CD4-positive, alpha-beta T cell (primary cell): Measurements from ENCODE around the gene GAB3. TPM values are rescaled to one million over a fixed set of nuclear protein-coding genes. Genes with fewer than 3 reads are reported as not detected.

Source experiments
- ATAC-seq: fragments of 200-7000 bp; cut with Tn5 transposase; one replicate; pipeline ENCODE4 v1.10.0; 2022; ENCODE audit warnings: mild to moderate bottlenecking; ENCODE audit not compliant: poor library complexity
- CTCF ChIA-PET: fragments of 350-600 bp; sonication (Branson Sonifier 250); formaldehyde crosslinking; loops from one replicate; lab custom pipeline; 2021; ENCODE audit warnings: antibody characterized with exemption, inconsistent platforms; lab: Charles Lee
- POLR2A ChIA-PET: fragments of 350-600 bp; sonication (Branson Sonifier 250); formaldehyde crosslinking; loops from one replicate; lab custom pipeline; 2021; ENCODE audit warnings: antibody characterized with exemption, inconsistent platforms; lab: Charles Lee
- DNase-seq, 14 experiments: peaks; one replicate each; pipeline ENCODE4 v3.0.0-alpha.2; 2013 to 2020; ENCODE audit warnings: mixed read lengths in 2 of 14
- H3K27ac ChIP-seq, 2 donors: one replicate each; pipeline versions ENCODE4 v1.5.1 to v1.7.0; 2013; ENCODE audit warnings: low read length in 2 of 2, low read depth in 1 of 2, mild to moderate bottlenecking in 1 of 2
- H3K27me3 ChIP-seq, 2 experiments: 1 replicate in 1 of 2; 2 replicates in 1 of 2; pipeline versions ENCODE4 v1.6.1 to v1.7.0; 2013; ENCODE audit warnings: low read length in 2 of 2, control low read depth in 1 of 2, mild to moderate bottlenecking in 1 of 2, moderate library complexity in 1 of 2; ENCODE audit not compliant: insufficient read depth in 2 of 2, control insufficient read depth in 1 of 2
- H3K36me3 ChIP-seq: one replicate; pipeline ENCODE4 v1.6.1; 2013; ENCODE audit warnings: low read length, control low read depth; ENCODE audit not compliant: insufficient read depth
- H3K4me1 ChIP-seq: one replicate; pipeline ENCODE4 v1.6.1; 2013; ENCODE audit warnings: low read length, control low read depth; ENCODE audit not compliant: insufficient read depth
- H3K4me3 ChIP-seq: one replicate; pipeline ENCODE4 v1.5.1; 2013; ENCODE audit warnings: mild to moderate bottlenecking, low read length, moderate library complexity
- H3K9me3 ChIP-seq, 2 experiments: 1 replicate in 1 of 2; 2 replicates in 1 of 2; pipeline versions ENCODE4 v1.6.1 to v1.7.0; 2013; ENCODE audit warnings: low read length in 2 of 2, mild to moderate bottlenecking in 2 of 2, control low read depth in 1 of 2, moderate library complexity in 1 of 2; ENCODE audit not compliant: control insufficient read depth in 1 of 2, insufficient read depth in 1 of 2
- H3K27ac Mint-ChIP-seq: one replicate; pipeline ENCODE4 v1.8.0; 2020; ENCODE audit warnings: mixed read lengths
- H3K27me3 Mint-ChIP-seq: one replicate; pipeline ENCODE4 v1.8.0; 2021; ENCODE audit warnings: mixed read lengths
- H3K36me3 Mint-ChIP-seq: one replicate; pipeline ENCODE4 v1.8.0; 2021; ENCODE audit warnings: low read depth, mixed read lengths
- H3K4me1 Mint-ChIP-seq: one replicate; pipeline ENCODE4 v1.8.0; 2021; ENCODE audit warnings: low read depth, mixed read lengths
- H3K4me3 Mint-ChIP-seq: one replicate; pipeline ENCODE4 v1.8.0; 2020; ENCODE audit warnings: mild to moderate bottlenecking, mixed read lengths
- H3K9me3 Mint-ChIP-seq: one replicate; pipeline ENCODE4 v1.8.0; 2020; ENCODE audit warnings: mixed read lengths
- intact Hi-C, 2 experiments: fragments of 100-400 bp; cut with DNase I in 1 of 2; cut with micrococcal nuclease in 1 of 2; formaldehyde crosslinking; loops; one replicate each; pipeline versions ENCODE4 v1.15.1 to v1.9.0; 2023 to 2025; cut with DNase I, micrococcal nuclease
- total RNA-seq, 174 experiments: library from RNA in 2 of 174; stranded (reverse) in 2 of 174; gene quantifications; one replicate each; pipeline ENCODE4 v1.2.3 and lab custom pipeline; 2021 to 2026
- TF ChIP-seq, protein P1 (sequence below): fragments of 200-600 bp; IDR thresholded peaks from one replicate; pipeline ENCODE4 v1.8.0; 2022; ENCODE audit warnings: antibody characterized with exemption, mild to moderate bottlenecking

Gene GAB3
- total RNA-seq, 2 experiments from 2014 or later, result 3.4 to 3.5 TPM

GRCh38 chrX:154751669-154752271, 893 bp upstream of the GAB3 start:
- ChIA-PET POLR2A (interaction anchor here (0.8 to 4.9 kb wide), 7 partner anchors 11 to 53 kb away, joined by 3 to 58 read pairs (median 6); partner anchors contain the start of gene DKC1), CTCF (interaction anchor here (1.0 to 1.5 kb wide), 2 partner anchors 10 to 34 kb away, joined by 3 to 4 read pairs; no protein-coding TSS in a partner anchor)
- Mint-ChIP-seq H3K4me1 (peaks cover 23% of the 10 kb centered on the region), H3K27ac (peak overlapping the region; percentile 80), H3K9me3 (no peaks in the 10 kb centered on the region), H3K36me3 (no peaks in the 10 kb centered on the region), H3K27me3 (no peaks in the 10 kb centered on the region), H3K4me3 (peak overlapping the region; percentile 87)
- no peaks in the 10 kb centered on the region for H3K9me3 ChIP-seq
- H3K36me3 ChIP-seq, result no peaks in the 10 kb centered on the region
- TF ChIP-seq, protein P1, sequence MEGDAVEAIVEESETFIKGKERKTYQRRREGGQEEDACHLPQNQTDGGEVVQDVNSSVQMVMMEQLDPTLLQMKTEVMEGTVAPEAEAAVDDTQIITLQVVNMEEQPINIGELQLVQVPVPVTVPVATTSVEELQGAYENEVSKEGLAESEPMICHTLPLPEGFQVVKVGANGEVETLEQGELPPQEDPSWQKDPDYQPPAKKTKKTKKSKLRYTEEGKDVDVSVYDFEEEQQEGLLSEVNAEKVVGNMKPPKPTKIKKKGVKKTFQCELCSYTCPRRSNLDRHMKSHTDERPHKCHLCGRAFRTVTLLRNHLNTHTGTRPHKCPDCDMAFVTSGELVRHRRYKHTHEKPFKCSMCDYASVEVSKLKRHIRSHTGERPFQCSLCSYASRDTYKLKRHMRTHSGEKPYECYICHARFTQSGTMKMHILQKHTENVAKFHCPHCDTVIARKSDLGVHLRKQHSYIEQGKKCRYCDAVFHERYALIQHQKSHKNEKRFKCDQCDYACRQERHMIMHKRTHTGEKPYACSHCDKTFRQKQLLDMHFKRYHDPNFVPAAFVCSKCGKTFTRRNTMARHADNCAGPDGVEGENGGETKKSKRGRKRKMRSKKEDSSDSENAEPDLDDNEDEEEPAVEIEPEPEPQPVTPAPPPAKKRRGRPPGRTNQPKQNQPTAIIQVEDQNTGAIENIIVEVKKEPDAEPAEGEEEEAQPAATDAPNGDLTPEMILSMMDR, result no peak
- DNase-seq, result no peak
- intact Hi-C loops, result loop anchor here in 1 of 2 experiments (5.0 kb wide), 2 partner anchors 34 to 86 kb away; no protein-coding TSS in a partner anchor
- peaks cover 25% of the 10 kb centered on the region for H3K4me1 ChIP-seq
- H3K27ac ChIP-seq, result no peak overlapping the region
- H3K27me3 ChIP-seq, result no peaks in the 10 kb centered on the region
- ATAC-seq, result no peak
- H3K4me3 ChIP-seq, result peak overlapping the region; percentile 78

- Histone ChIP-seq H3K27me3 (no peaks in the 10 kb centered on the region), H3K27ac (no peak overlapping the region), H3K4me1 (peaks cover 25% of the 10 kb centered on the region), H3K36me3 (no peaks in the 10 kb centered on the region), H3K9me3 (no peaks in the 10 kb centered on the region), H3K4me3 (peak overlapping the region; percentile 78)
- Mint-ChIP-seq H3K9me3 (no peaks in the 10 kb centered on the region), H3K27me3 (no peaks in the 10 kb centered on the region), H3K27ac (peak overlapping the region; percentile 80), H3K4me3 (peak overlapping the region; percentile 87), H3K36me3 (peaks cover 3% of the 10 kb centered on the region), H3K4me1 (peaks cover 27% of the 10 kb centered on the region)
- peak in 2 of 14 experiments; percentile 4 to 52 for DNase-seq
- peak; percentile 16 for ATAC-seq
- intact Hi-C loops, result loop anchor here in 1 of 2 experiments (5.0 kb wide), 2 partner anchors 34 to 86 kb away; no protein-coding TSS in a partner anchor
- ChIA-PET CTCF (interaction anchor here (1.0 to 1.5 kb wide), 3 partner anchors 10 to 34 kb away, joined by 3 to 4 read pairs (median 3); no protein-coding TSS in a partner anchor), POLR2A (interaction anchor here (0.8 to 4.9 kb wide), 8 partner anchors 11 to 53 kb away, joined by 3 to 58 read pairs (median 6); partner anchors contain the start of gene DKC1)
- TF ChIP-seq, protein P1, result no peak
These were observed 359 bp upstream of the GAB3 start for GRCh38 chrX:154751203-154751668.

DNA sequence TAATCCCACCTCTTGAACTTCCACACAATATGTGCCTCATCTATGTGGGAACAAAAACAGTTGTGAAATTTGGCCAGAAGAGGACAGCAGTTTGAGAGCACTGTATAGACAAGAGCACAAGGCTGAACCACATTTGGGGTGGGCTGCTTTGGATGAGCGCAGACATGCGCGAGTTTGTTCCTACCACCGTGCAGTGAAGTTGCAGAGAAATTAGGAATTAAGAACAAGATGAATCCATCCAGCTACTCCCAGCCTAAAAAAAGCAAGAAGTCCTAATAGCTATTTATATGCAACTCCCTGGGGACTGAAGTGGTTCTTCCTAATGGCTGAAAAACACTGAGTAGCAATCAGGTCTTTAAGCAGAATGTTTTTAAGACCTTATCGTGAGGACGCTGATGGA, 1.0 kb downstream of the GAB3 start:
- no peaks in the 10 kb centered on the region for H3K27me3 ChIP-seq
- H3K4me3 Mint-ChIP-seq, result peak overlapping the region; percentile 80
- H3K4me1 Mint-ChIP-seq, result peaks cover 30% of the 10 kb centered on the region
- TF ChIP-seq, protein P1, result no peak
- CTCF ChIA-PET, result interaction anchor here (0.8 to 2.3 kb wide), 4 partner anchors 14 to 37 kb away, joined by 3 to 12 read pairs (median 6); no protein-coding TSS in a partner anchor
- H3K9me3 Mint-ChIP-seq, result no peaks in the 10 kb centered on the region
- POLR2A ChIA-PET, result interaction anchor here (1.5 to 4.9 kb wide), 5 partner anchors 10 to 32 kb away, joined by 3 to 58 read pairs (median 8); partner anchors contain the start of gene DKC1
- ATAC-seq (no peak), DNase-seq (no peak)
- peaks cover 0 to 3% of the 10 kb centered on the region in 2 experiments for H3K9me3 ChIP-seq
- H3K4me3 ChIP-seq, result peak overlapping the region; percentile 78
- H3K36me3 Mint-ChIP-seq, result peaks cover 6% of the 10 kb centered on the region
- H3K27ac ChIP-seq, result no peak overlapping the region
- peak overlapping the region; percentile 62 for H3K27ac Mint-ChIP-seq
- no peaks in the 10 kb centered on the region for H3K36me3 ChIP-seq
- no peaks in the 10 kb centered on the region for H3K27me3 Mint-ChIP-seq
- intact Hi-C loops, result loop anchor here (2.0 to 5.0 kb wide), 4 partner anchors 15 to 87 kb away; no protein-coding TSS in a partner anchor
- H3K4me1 ChIP-seq, result peaks cover 25% of the 10 kb centered on the region
